GM19240 (cell line): Measurements from ENCODE around the gene CABLES2.
"Not testable (repeated sequence)": the region's sequence is repeated elsewhere in the genome, so short reads cannot be mapped to it uniquely, and the experiment has no call there.

ENCODE experiments used
- DNase-seq: peaks from one replicate; pipeline ENCODE4 v3.0.0; 2011; ENCODE audit warnings: low spot score; ENCODE audit not compliant: insufficient read length

Gene CABLES2

DNA sequence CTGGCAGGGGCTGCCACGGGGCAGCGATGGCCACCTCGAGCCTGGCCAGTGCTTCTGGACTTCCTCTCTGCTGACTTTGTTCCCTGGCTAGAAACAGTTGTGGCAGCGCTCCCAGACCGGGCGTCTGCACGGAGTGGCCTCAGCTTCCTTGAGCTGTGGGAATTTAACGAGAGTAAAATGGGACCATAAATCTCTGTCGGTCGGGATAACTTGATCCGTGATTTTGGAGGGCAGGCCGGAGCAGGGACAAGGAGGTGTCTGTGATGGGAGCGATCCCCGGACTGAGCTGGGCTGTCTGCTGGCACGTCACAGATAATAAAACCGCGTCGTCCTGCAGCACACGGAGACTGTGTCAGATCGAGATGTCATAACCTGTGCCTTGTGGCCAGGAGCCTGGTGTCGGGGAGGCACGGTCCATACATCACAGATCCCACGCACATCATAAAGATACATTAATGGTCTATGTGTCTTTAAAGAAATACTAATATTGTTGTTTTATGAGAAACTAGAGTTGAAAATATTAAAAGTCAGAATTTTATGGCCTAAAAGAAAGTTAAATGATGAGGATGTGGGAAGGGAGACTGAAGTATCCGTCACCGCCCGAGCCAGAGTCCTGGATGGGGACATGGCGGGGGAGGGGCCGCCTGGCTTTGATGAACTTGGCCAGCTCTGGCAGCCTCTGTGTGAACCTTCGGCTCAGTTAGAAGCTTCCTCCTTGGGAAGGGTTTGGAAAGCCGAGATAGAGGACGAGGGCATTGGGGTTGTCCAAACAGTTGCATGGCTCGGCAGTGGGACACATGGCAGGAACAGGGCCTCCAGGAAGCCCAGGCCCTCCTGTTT is 26.8 kb upstream of the CABLES2 start:
- no peak for DNase-seq

DNA sequence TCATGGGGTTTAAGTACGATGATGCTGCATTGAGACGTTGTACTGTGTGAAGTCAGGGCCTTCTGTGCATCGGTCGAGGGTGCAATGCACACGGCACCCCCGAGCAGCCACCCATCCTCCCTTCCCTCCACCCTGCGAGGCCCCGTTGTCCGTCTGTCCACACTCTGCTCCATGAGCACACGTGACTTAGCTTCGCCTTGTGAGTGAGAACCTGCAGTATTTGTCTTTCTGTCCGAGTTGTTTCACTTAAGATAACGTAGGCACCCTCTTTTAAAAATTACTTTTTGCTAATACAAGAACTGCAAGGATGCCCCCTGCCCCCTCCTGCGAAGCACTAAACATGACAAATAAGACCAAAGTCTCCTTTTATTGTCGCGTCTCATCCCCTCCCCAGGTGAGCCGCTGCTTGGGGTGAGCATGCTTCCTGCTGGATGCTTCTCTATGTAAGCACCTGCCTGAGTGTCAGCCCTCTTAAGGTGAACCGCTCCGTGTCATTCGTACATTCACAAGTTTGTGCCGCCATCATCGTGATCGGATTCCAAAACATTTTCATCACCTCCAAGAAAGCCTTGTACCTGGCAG is 23.9 kb upstream of the CABLES2 start:
- DNase-seq = no peak

DNA sequence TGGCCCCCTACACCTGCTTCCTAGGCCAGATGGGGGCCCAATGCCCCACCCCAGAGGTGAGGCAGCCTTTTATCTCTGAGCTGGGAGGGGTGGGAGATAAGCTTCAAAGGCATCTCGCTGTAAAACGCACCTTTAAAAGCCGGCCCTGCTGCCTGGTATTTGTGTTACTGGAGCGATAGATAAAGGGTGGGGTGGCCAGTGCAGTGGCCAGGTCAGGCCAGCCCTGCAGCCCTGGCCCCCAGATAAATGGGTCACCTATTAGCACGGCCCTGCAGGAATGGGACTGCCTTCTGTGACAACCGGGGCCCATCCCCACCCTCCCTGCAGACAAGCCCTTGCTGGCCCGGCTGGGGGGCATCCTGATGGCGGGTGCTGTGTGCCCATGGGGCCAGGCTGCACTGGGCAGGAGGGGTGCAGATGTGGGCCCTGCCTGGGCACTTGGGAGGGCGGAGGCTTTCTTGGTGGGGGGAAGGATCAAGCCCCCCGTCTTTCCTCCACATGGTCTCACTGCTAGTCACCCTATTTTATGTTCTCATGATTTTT is 23.3 kb upstream of the CABLES2 start:
- DNase-seq = no peak

DNA sequence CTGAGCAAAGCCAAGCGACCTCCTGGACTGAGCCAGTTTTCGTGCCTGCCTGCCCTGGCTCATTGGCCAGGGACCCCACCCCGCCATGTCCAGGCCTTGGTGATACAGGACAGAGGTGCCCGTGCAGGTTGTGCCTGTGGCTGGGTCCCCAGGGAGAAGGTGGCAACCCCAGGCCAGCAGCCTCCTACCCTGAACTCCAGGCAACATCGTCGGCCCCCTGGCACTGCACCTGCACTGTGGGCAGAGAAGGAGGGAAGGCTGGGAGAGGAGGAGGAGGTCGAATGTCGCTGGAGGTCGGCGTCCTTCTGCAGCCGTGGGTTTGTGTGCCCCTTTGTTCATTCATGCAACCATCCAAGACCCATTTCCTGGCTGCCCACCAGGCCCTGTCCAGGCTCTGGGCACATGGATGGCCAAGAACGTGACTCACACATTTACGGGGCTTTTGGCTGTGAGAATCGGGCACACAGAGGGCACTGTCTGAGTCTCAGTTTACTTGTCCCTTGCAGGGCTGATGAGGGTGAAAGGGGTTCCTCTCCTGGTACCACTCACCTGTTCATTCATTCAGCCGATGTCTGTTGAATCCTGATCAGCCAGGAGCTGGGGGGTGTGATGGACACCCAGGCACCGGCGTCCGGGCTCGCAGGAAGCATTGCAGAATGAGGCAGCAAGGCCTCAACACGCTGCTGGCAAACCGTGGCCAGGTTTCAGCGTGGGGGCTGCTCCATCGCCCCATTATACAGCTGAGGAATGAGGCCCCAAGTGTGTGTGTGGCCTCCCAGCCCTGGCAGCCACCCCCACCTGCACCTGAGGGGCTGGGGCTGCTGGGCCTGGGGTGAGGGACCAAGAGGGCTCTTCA is 22.6 kb upstream of the CABLES2 start:
- DNase-seq = no peak

DNA sequence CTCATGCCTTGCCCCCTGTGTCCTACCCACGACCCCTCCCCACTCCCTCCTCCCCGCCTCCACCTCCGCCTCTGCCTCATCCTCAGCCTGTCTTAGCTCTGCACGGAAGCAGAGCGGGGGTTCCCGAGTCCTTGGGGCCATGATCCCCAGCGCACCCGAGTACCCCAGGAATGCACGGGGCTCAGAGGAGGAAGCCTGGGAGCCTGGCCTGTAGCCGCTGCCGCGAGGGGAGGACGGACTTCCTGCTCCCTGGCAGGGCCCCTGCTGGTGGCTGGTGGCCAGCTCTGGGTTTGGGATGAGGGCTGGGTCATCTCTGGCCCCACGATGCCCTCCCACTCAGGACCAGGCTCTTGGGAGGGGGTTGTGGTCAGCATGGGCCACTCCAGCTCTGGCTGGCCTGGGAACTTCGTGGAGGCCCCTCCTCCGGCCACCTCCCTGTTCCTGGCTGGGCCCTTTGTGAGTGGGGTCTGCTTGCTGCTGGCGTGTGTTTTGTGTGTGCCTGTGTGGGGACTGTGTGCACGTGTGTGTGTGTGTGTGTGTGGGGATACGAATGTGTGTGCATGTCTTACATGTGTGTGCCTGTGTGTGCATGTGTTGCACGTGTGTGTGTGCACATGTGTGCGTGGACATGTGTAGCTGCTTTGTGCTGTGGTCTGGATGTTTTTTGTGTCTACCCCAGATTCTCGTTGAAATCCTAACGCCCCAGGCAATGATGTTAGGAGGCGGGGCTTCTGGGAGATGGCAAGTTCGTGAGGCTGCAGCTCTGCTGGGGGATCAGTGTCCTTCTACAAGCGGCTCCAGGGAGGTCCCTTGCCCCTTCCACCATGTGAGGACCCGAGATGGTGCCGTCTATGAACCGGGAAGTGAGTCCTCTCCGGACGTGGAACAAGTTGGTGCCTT is 21.6 kb upstream of the CABLES2 start:
- DNase-seq = no peak

DNA sequence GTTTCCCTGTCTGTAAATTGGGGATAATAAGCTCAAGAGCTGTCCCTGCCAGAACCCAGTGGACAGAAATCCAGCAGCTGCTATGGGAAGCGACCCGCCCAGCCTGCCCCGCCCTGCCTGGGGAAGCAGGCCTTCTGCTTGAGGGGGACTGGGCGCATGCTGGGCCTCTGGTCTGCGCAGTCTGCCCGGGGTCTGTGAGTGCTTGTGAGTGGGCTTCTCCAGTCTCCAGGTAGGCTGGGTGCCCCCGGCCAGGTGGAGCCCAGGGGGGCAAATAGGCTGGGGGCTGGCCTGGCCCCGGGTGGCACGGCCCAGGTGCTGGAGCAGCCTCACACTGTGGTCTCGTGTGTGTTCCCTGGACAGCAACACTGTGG is 20.9 kb upstream of the CABLES2 start:
- DNase-seq = no peak

DNA sequence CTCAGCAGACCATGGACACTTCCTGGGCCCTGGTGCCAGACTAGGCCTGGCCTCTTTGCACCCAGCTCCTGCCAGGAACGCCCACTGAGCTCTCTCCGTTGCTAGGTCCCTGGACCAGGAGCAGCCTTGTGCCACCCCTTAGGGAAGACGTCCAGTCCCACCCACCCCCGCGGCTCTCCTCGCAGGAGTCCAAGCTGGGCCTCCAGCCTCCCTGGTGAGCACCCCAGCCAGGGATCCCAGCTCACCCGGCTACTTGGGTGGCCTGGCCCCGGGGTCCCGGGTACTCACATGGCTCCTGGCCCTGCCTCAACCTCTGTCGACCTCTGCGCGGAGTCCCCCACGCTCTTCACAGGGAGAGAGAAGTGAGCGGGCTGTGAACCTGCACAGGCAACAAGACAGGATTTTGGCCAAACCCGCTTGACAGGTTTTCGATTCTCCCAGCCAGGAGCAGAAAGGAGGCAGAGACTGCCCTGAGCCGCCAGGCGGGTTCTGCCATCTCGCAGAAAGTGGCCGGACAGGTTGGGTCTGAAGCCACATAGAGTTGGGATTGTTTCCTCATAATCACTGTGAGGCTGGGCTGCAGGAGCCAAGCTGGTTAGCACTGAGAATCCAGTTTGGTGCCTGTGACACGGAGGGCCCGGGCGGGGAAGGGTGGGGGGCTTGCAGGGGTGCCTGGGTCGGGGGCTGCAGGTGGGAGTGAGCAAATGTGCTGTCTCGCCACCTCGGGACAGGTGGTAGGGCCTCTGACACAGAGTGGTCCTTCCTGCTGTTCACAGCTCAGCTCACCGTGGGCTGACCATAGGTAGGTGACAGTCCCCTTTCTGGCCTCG is 20.3 kb upstream of the CABLES2 start, which contains the start of gene RBBP8NL:
TSS of gene RBBP8NL (minus strand) at position 368 of the 830 bp plus-strand sequence. CDS start 7,892 bp downstream, outside the sequence.
- no peak for DNase-seq

DNA sequence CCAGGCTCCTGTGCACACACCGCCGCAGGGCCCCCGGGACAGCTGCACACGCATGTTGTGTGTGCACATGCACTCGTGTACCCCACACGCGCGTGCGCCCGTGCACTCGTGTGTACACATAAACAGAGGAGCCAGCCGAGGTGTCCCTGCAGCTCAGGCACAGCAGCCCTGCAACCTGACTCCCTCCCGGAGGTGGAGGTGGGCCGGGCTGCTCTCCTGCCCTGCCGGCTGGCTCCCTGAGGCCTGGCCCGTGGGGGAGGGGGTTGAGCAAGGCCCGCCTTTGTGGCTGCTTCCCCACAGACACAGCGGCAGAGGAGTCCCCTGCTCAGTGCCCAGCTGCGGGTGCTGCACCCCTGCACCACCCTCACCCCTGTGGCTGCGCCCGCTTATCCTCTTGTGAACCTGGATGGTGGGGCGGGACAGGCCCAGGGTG is 19.6 kb upstream of the CABLES2 start:
- DNase-seq = no peak

DNA sequence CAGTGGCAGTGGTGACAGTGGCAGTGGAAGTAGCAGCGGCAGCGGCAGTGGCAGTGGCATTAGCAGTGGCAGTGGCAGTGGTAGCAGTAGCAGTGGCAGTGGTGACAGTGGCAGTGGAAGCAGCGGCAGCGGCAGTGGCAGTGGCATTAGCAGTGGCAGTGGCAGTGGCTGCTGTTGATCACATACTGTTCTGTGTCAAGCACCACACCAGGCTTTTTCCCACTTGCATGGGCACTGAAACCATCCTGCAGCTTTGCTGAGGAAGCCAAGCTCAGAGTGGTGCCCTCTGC is 18.9 kb upstream of the CABLES2 start:
- not testable (repeated sequence) for DNase-seq

DNA sequence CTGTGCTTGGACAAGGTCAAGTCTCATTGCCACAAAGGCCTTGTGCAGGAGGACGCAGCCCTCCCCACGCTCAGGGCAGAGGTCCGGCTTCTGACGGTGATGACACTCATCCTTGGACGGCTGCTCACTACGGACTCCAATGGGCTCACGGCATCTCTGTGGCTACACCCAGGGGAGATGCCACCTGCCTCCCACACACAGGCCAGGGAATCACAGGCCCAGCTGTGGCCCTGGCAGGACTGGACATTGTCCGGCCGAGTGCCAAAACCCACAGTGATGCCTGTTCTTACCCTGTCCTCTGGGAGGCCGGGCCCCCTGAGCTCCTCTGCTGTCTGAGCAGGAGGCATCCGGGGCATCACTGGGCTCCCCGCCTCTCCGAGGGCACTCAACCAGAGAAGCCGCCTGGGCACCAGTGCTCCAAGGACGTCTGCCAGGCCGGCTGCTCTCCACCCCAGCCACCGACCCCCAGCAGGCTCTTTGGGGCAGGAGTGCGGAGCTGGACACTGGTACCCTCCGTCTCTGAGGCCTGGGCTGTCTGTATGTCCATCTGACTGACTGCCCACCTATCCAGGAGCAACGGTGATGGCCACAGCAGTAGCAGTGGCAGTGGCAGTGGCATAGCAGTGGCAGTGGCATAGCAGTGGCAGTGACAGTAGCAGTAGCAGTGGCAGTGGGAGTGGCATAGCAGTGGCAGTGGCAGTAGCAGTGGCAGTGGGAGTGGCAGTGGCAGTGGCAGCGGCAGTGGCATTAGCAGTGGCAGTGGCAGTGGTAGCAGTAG is 18.4 kb upstream of the CABLES2 start:
- no peak for DNase-seq

DNA sequence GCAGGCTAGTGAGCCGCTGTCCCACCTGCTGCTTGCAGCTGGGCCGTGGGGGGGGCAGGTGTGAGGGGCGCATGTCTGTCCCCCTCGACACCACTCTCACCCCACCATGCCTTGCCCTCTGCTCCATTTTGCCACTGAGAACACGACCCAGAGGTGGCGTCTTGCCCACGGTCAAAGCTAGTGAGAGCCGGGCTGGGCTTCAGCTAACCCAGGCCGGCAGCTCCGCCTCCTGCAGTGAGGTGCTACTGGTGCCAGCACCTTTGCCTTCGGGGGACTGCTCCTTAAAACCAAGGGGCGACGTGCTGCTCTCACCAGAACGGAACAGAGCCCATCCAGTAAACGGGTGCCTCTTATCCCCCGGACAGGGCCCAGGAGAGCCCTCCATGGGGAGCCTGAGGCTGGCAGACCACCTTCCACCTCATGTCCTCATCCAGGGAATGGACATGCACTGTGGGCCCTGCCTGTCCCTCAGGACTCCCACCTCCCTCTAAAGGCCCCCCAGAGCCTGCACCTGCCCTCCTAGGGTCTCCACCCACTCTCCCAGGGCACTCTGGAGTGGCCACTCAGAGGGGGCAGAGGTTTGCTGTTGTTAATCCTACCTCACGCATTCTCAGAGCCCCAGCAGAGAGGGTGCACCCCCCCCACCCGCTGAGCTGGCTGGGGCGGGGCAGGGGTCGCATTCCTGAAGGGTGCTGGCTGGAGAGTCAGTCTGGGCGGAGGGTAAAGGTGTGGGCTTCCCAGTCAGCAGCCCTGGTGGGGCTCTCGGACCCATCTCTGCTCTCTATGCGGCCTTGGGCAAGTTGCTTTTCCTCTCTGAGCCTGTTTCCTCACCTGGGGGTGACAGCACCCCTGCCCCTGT is 17.4 kb upstream of the CABLES2 start:
- DNase-seq = no peak

DNA sequence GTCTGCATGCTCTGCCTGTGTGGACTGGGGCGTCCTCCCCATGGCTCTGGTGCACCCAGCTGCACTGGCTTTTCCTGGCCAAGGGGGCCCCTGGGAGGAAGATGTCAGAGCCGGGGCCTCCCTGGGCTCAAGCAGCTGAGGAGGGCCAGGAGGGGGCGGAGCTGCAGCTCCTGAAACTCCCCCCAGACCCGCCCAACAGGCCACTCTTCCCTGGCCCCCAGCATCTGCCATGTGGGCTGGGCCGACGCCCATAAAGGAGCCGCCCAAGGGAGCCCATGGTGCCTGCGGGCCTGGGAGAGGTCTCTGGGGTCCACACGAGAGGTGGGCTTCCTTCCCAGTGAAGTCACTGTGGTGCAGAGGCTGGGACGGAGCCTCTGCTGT is 16.2 kb upstream of the CABLES2 start:
- DNase-seq = no peak

DNA sequence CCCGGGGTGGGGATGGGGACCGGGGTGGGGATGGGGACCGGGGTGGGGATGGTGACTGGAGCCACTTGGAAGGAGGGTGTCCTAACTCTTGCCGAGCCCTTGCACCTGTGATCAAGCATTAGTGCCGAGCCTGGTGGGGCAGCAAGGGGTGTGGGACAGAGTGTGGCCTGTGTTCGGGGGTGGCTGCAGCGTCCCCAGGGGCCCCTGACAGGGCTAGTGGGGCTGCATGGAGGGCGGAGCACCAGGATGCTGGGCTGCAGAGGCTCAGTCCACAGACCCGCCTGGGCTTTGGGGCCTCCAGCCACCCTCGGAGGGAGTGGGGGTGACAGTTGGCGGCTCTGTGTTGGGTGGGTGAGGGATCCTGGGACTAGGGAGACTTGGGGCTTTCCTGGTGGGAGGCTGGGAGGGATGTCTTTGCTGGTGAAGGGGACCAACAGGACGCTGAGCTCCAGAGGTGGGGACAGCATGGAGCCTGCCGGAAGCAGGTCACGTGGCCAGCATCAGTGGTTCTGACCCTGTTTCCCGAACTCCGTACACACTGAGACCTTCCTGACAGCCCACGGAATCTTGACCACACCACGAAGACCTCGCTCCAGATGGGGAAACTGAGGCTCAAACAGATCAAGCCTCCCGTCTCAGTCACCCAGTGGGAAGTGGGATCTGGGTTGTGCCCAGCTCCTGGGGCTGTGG is 15.7 kb upstream of the CABLES2 start:
- DNase-seq = no peak

DNA sequence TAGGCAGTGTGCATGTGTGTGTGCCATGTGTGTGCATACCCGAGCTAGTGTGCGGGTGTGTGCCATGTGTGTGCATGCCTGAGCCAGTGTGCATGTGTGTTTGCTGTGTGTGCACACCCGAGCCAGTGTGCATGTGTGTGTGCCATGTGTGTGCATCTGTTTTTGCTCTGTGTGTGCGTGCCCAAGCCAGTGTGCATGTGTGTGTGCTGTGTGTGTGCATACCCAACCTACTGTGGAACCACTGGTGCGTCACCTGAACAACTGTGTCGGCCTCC is 14.6 kb upstream of the CABLES2 start:
- DNase-seq = no peak

DNA sequence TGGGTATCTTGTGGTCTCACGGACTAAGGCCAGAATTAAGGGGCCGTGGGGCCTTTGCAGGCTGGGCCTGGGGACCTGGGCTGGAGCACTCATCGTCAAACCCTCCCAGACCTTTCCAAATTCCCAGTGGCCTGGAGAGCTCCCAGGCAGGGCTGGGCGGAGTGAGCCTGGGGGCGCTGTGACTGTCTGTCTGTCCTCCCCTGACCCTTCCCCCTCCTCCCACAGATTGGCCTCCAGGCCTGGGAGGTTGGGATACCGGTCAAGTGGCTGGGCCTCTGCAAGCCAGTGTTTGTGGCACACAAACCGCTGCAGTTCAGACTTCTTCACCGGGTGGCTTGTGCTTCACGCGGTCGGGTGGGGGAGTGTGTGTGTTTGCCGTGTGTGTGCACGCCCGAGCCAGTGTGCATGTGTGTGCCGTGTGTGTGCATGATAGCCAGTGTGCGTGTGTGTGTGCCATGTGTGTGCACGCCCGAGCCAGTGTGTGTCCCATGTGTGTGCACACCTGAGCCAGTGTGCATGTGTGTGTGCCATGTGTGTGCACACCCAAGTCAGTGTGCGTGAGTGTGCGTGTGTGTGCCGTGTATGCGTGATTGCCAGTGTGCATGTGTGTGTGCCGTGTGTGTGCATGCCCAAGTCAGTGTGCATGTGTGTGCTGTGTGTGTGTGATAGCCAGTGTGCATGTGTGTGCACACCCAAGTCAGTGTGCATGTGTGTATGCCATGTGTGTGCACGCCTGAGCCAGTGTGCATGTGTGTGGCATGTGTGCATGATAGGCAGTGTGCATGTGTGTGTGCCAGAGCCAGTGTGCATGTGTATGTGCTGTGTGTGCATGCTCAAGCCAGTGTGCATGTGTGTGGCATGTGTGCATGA is 14.0 kb upstream of the CABLES2 start:
- DNase-seq = no peak

DNA sequence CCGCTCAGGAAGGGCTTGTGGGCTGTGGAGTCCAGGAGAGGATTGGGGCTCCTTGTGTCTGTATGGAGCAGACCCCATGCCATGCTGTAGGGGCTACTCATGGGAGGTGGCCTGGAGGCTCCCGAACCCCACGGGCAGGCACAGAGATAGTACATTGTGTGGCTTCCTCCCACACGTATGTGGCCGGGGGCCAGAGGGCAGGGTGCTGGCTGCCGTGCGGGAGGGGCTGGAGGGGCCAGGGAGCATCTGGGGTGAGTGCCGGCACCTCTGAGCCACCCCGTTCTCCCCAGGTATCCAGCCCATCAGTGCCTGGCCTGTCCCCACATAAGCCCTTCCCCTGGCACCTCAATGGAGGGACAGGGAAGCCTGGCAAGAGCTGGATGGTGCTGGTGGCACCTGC is 12.7 kb upstream of the CABLES2 start:
- no peak for DNase-seq
